Bronchial epithelial cell (primary cell): ENCODE data around the gene GSS. TPM values are rescaled to one million over a fixed set of nuclear protein-coding genes. Genes with fewer than 3 reads are reported as not detected.
A peak's percentile ranks its signal among the peaks of the same experiment; 100 is the strongest.

ENCODE experiments used
- DNase-seq: peaks from one replicate; pipeline ENCODE4 v3.0.0-alpha.2; 2010; ENCODE audit warnings: low read depth
- FAIRE-seq: peaks from 2 replicates; lab custom pipeline; 2011; peaks lifted over from hg19 to GRCh38; lab: Jason Lieb, UNC
- H3K27me3 ChIP-seq: 2 replicates; pipeline ENCODE4 v1.5.1; 2011; ENCODE audit warnings: low read length; ENCODE audit not compliant: control insufficient read depth, insufficient read depth
- H3K36me3 ChIP-seq: 2 replicates; pipeline ENCODE4 v1.5.1; 2011; ENCODE audit warnings: low read length; ENCODE audit not compliant: control insufficient read depth, insufficient read depth
- H3K4me3 ChIP-seq: 2 replicates; pipeline ENCODE4 v1.5.1; 2011; ENCODE audit warnings: mild to moderate bottlenecking, low read depth, low read length, control low read depth
- total RNA-seq: library from RNA; depleted of rRNA; stranded (reverse); fragments of >200 nt; gene quantifications from 2 replicates; pipeline ENCODE4 v1.2.1, GENCODE V29; 2014
- TF ChIP-seq, protein P1 (sequence below): IDR thresholded peaks from 2 replicates; pipeline ENCODE4 v1.5.1; 2011; ENCODE audit warnings: mild to moderate bottlenecking, moderate library complexity, low read length, control low read depth, inconsistent platforms; ENCODE audit not compliant: insufficient read depth, severe bottlenecking

Gene GSS
- total RNA-seq, 1 donor from 2014 or later: 105 TPM

DNA sequence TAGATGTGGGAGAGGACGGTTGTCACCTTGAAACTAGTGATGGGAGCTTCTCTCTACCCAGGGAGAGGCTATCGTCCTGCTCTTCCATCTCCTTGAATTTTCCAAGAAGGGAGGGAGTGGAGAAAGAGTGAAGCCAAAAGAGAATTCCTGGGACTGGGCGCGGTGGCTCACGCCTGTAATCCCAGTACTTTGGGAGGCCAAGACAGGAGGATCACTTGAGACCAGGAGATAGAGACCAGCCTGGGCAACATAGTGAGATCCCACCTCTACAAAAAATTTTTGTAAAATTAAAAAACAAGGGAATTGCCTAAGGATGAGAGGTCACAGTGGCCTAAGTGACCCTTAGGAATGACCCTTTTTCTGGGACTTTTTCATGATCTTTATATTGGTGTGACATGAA, 8.9 kb upstream of the GSS start:
- no peak overlapping the region for H3K4me3 ChIP-seq
- H3K36me3 ChIP-seq: no peaks in the 10 kb centered on the region
- TF ChIP-seq, protein P1, sequence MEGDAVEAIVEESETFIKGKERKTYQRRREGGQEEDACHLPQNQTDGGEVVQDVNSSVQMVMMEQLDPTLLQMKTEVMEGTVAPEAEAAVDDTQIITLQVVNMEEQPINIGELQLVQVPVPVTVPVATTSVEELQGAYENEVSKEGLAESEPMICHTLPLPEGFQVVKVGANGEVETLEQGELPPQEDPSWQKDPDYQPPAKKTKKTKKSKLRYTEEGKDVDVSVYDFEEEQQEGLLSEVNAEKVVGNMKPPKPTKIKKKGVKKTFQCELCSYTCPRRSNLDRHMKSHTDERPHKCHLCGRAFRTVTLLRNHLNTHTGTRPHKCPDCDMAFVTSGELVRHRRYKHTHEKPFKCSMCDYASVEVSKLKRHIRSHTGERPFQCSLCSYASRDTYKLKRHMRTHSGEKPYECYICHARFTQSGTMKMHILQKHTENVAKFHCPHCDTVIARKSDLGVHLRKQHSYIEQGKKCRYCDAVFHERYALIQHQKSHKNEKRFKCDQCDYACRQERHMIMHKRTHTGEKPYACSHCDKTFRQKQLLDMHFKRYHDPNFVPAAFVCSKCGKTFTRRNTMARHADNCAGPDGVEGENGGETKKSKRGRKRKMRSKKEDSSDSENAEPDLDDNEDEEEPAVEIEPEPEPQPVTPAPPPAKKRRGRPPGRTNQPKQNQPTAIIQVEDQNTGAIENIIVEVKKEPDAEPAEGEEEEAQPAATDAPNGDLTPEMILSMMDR: no peak
- H3K27me3 ChIP-seq: no peaks in the 10 kb centered on the region
- no peak for FAIRE-seq
- DNase-seq: no peak

DNA sequence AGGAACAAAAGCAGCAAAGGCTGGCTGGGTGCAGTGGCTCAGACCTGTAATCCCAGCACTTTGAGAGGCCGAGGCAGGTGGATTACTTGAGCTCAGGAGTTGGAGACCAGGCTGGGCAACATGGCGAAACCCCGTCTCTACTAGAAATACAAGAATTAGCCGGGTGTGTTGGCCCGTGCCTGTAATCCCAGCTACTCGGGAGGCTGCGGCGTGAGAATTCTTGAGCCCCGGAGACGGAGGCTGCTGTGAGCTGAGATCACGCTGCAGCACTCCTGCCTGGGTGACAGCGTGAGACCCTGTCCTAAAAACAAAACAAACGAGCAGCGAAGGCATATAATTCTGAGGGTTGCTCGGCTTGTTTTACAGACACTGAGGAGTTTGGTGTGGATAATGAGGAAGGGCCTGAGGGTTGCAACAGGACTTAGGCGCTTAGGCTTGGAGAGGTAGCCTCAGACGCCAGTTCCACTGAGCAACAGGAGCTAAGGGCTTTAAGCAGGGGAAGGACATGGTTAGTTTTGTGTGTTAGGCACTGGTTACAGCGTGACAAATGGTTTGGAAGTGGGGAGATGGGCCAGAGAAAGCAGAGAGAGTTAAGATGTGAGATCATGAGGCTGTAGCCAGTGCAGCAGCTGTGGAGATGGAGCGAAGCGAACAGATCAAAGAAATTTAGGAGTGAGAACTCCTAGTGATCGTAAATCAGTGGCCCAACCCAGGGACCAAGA, 1.3 kb upstream of the GSS start:
- H3K4me3 ChIP-seq: no peak overlapping the region
- TF ChIP-seq, protein P1: no peak
- no peak for FAIRE-seq

DNA sequence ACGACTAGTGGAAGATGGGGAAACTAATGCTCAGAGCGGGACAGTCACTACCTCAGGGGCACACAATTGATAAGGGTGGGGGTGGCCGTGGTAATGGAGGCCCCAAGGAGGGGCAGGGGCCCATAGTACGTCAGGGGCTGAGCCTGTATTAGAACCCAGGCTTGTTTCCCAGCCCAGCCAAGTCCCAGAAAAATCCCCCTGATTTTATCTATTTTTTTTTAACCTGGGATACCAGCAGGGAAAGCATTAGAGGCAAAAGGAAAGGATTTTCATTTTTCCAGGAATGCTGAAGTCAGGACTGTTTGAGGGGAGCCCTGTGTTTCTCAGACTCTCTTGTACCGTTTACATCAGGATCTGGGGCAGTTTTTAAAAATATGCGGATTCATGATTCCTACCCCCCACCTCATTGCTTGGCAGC, 444 bp upstream of the GSS start:
- H3K4me3 ChIP-seq: peak overlapping the region; percentile 82
- no peaks in the 10 kb centered on the region for H3K27me3 ChIP-seq
- FAIRE-seq (no peak), DNase-seq (no peak)
- TF ChIP-seq, protein P1: no peak
- peaks cover 7% of the 10 kb centered on the region for H3K36me3 ChIP-seq

More for the DNA sequence above, 1.3 kb upstream of the GSS start:
- Histone ChIP-seq H3K27me3 (no peaks in the 10 kb centered on the region), H3K36me3 (peaks cover 3% of the 10 kb centered on the region)
- no peak for DNase-seq

DNA sequence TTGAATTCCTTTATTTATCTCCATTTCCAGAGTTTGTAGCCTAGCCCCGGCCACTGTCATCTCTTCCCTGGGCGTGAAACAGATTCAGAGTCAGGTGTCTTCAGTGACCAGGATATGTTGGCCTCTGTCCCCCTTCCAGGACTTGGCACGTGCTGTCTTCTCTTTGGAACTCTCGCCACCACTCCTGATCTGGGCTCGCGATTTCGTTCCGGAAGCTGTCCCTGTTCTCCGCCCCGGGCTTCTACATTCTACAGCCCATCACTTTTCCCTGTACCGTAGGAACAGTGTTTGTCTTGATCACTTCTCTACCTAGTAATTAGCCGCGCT, 739 bp downstream of the GSS start:
- Histone ChIP-seq H3K36me3 (peaks cover 7% of the 10 kb centered on the region), H3K4me3 (peak overlapping the region; percentile 82), H3K27me3 (no peaks in the 10 kb centered on the region)
- TF ChIP-seq, protein P1: no peak
- FAIRE-seq: no peak
- no peak for DNase-seq

DNA sequence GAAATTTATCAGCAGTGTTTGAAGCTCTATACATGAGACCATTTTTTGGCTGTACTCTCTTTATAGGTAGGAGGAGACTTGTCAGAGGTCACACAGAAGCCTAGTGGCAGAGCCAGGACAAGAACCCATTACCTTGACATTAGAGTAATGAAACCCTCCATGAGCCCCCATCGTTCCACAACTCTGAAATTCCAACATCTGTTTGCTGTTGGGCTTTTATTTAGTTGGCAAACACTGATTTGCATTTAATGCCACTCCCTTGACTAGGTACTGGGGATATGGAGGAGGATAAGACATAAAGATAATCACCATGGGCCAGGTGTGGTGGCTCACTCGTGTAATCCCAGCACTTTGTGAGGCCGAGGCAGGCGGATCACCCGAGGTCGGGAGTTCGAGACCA, 1.6 kb downstream of the GSS start:
- FAIRE-seq (no peak), DNase-seq (no peak)
- H3K27me3 ChIP-seq: no peaks in the 10 kb centered on the region
- peaks cover 7% of the 10 kb centered on the region for H3K36me3 ChIP-seq
- TF ChIP-seq, protein P1: no peak
- no peak overlapping the region for H3K4me3 ChIP-seq

DNA sequence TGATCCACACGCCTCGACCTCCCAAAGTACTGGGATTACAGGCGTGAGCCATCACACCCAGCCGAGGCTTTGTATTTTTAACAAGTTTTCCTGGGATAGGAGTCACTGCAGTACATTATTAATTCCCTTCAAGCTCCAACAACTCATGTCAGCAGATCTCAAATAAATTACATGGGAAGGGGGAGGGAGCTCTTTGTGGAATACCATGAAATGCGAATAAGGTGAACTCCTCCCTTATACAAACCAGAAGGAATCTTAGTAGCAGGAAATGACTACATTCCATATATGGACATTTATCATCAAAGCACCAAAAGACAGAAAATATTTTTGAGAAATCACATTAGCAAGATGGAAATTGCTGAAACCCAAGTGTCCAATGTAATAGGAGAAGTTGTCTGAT, 2.9 kb downstream of the GSS start:
- H3K4me3 ChIP-seq: no peak overlapping the region
- H3K27me3 ChIP-seq: no peaks in the 10 kb centered on the region
- TF ChIP-seq, protein P1: no peak
- H3K36me3 ChIP-seq: peaks cover 7% of the 10 kb centered on the region
- FAIRE-seq (no peak), DNase-seq (no peak)
